Keratinocyte (primary cell): ENCODE results near the gene SAMD5. TPM values are rescaled to one million over a fixed set of nuclear protein-coding genes. Genes with fewer than 3 reads are reported as not detected.

Experiments
- DNase-seq: peaks from one replicate; pipeline ENCODE4 v3.0.0-alpha.2; 2011; ENCODE audit warnings: low read depth, missing footprints, low spot score
- FAIRE-seq: peaks from 2 replicates; lab custom pipeline; 2011; peaks lifted over from hg19 to GRCh38; lab: Jason Lieb, UNC
- H2AFZ ChIP-seq: 2 replicates; pipeline ENCODE4 v1.6.0; 2012; ENCODE audit warnings: low read length, control low read depth, inconsistent platforms; ENCODE audit not compliant: control insufficient read depth
- H3K27ac ChIP-seq: 2 replicates; pipeline ENCODE4 v1.5.1; 2011; ENCODE audit warnings: low read length; ENCODE audit not compliant: control insufficient read depth, insufficient read depth
- H3K27me3 ChIP-seq: 3 replicates; pipeline ENCODE4 v1.6.0; 2011; ENCODE audit warnings: low read length; ENCODE audit not compliant: control insufficient read depth, insufficient read depth; ENCODE audit errors: extremely low read depth
- H3K36me3 ChIP-seq, 2 experiments: 2 replicates in 1 of 2; 3 replicates in 1 of 2; pipeline ENCODE4 v1.5.1; 2011; ENCODE audit warnings: low read length in 2 of 2, mild to moderate bottlenecking in 1 of 2; ENCODE audit not compliant: control insufficient read depth in 2 of 2, insufficient read depth in 2 of 2; ENCODE audit errors: extremely low read depth in 1 of 2
- H3K4me1 ChIP-seq: 3 replicates; pipeline ENCODE4 v1.5.1; 2011; ENCODE audit warnings: low read length; ENCODE audit not compliant: control insufficient read depth, insufficient read depth; ENCODE audit errors: extremely low read depth
- H3K4me2 ChIP-seq: 3 replicates; pipeline ENCODE4 v1.6.0; 2011; ENCODE audit warnings: low read depth, low read length; ENCODE audit not compliant: control insufficient read depth, insufficient read depth; ENCODE audit errors: extremely low read depth
- H3K4me3 ChIP-seq, 3 experiments: fragments of 200-600 bp in 1 of 3; sonication (generic) in 1 of 3; 2 replicates in 2 of 3; 3 replicates in 1 of 3; pipeline ENCODE4 v1.5.1; 2011 to 2016; ENCODE audit warnings: low read length in 3 of 3, mild to moderate bottlenecking in 3 of 3, control low read depth in 2 of 3, inconsistent platforms in 1 of 3, low read depth in 1 of 3, mixed read lengths in 1 of 3, mixed run types in 1 of 3, moderate library complexity in 1 of 3; ENCODE audit not compliant: control insufficient read depth in 2 of 3, insufficient read depth in 2 of 3; ENCODE audit errors: extremely low read depth in 1 of 3
- H3K79me2 ChIP-seq: 2 replicates; pipeline ENCODE4 v1.6.0; 2012; ENCODE audit warnings: low read length; ENCODE audit not compliant: control insufficient read depth, insufficient read depth
- H3K9ac ChIP-seq: 3 replicates; pipeline ENCODE4 v1.6.0; 2011; ENCODE audit warnings: low read length; ENCODE audit not compliant: control insufficient read depth, insufficient read depth; ENCODE audit errors: extremely low read depth
- H3K9me1 ChIP-seq: 3 replicates; pipeline ENCODE4 v1.6.0; 2011; ENCODE audit warnings: low read length; ENCODE audit not compliant: control insufficient read depth, insufficient read depth; ENCODE audit errors: extremely low read depth
- H3K9me3 ChIP-seq: 2 replicates; pipeline ENCODE4 v1.5.1; 2012; ENCODE audit warnings: low read depth, low read length; ENCODE audit not compliant: control insufficient read depth
- H4K20me1 ChIP-seq: 3 replicates; pipeline ENCODE4 v1.6.0; 2011; ENCODE audit warnings: low read length; ENCODE audit not compliant: control insufficient read depth, insufficient read depth; ENCODE audit errors: extremely low read depth
- CTCF ChIP-seq, 3 experiments: IDR thresholded peaks in 1 of 3; conservative IDR thresholded peaks in 1 of 3; optimal IDR thresholded peaks in 1 of 3; 2 replicates in 2 of 3; 3 replicates in 1 of 3; pipeline versions ENCODE3 to v1.5.1; 2011; ENCODE audit warnings: low read length in 3 of 3, mild to moderate bottlenecking in 3 of 3, moderate library complexity in 2 of 3, control low read depth in 1 of 3, inconsistent platforms in 1 of 3; ENCODE audit not compliant: insufficient read depth in 2 of 3; ENCODE audit errors: extremely low read depth in 1 of 3
- EZH2 ChIP-seq: IDR thresholded peaks from one replicate; pipeline ENCODE4 v1.6.1; 2012; ENCODE audit warnings: inconsistent platforms, mild to moderate bottlenecking, low read length, moderate library complexity
- dilution Hi-C: fragments of 300-500 bp; cut with MboI; formaldehyde crosslinking; loops from one replicate; pipeline ENCODE4 v1.7.0; 2020; ENCODE audit warnings: low sequenced_read_pairs; ENCODE audit not compliant: extremely low pct_ligation_motif_present
- polyA plus RNA-seq, 5 experiments: library from polyadenylated mRNA; depleted of rRNA in 3 of 5; stranded (reverse) in 3 of 5; stranded (forward) in 1 of 5; unstranded in 1 of 5; fragments of >200 nt; gene quantifications; 1 replicate in 1 of 5; 2 replicates in 3 of 5; 3 replicates in 1 of 5; pipeline versions ENCODE4 v1.2.1 to v1.2.3, GENCODE V29; 2011 to 2012; ENCODE audit warnings: missing spikeins in 2 of 5, low read depth in 1 of 5, low replicate concordance in 1 of 5

Gene SAMD5
- polyA plus RNA-seq, 1 donor (not counting 4 experiments of a cell fraction or from before 2014, with no cell fraction given) = 1.2 TPM

GRCh38 chr6:147559006-147559405, 50.5 kb downstream of the SAMD5 start:
- TF ChIP-seq EZH2 (no peak), CTCF (optimal IDR thresholded peaks at IDR 0.05 in 1 of 3, IDR thresholded peaks at IDR 0.05 in 1 of 3, conservative IDR thresholded peaks at IDR 0.05 in 1 of 3; ENCODE audit: extremely low read depth in 1 of 3, insufficient read depth in 2 of 3, low read length in 3 of 3) (no peak)
- H4K20me1 ChIP-seq = no peaks in the 10 kb centered on the region
- no peak for FAIRE-seq
- no peak overlapping the region for H3K9ac ChIP-seq
- no peaks in the 10 kb centered on the region for H3K36me3 ChIP-seq
- DNase-seq = no peak
- H3K4me2 ChIP-seq = no peak overlapping the region
- no peaks in the 10 kb centered on the region for H3K9me3 ChIP-seq
- no peaks in the 10 kb centered on the region for H3K79me2 ChIP-seq
- no peaks in the 10 kb centered on the region for H3K9me1 ChIP-seq
- dilution Hi-C loops = no loop called here
- H3K27ac ChIP-seq = no peak overlapping the region
- H2AFZ ChIP-seq = no peak overlapping the region
- H3K4me1 ChIP-seq = no peaks in the 10 kb centered on the region
- H3K27me3 ChIP-seq = no peaks in the 10 kb centered on the region
- no peak overlapping the region for H3K4me3 ChIP-seq

- H3K9ac ChIP-seq = no peak overlapping the region
- no peak overlapping the region for H3K4me2 ChIP-seq
- H4K20me1 ChIP-seq = no peaks in the 10 kb centered on the region
- no peak overlapping the region for H3K4me3 ChIP-seq
- DNase-seq (no peak), FAIRE-seq (no peak)
- H3K27ac ChIP-seq = no peak overlapping the region
- no peaks in the 10 kb centered on the region for H3K79me2 ChIP-seq
- no peaks in the 10 kb centered on the region for H3K9me1 ChIP-seq
- dilution Hi-C loops = no loop called here
- no peak for TF ChIP-seq CTCF (optimal IDR thresholded peaks at IDR 0.05 in 1 of 3, IDR thresholded peaks at IDR 0.05 in 1 of 3, conservative IDR thresholded peaks at IDR 0.05 in 1 of 3; ENCODE audit: extremely low read depth in 1 of 3, insufficient read depth in 2 of 3, low read length in 3 of 3)
- TF ChIP-seq EZH2 = no peak
- H2AFZ ChIP-seq = no peak overlapping the region
- H3K9me3 ChIP-seq = no peaks in the 10 kb centered on the region
- H3K4me1 ChIP-seq = no peaks in the 10 kb centered on the region
- no peaks in the 10 kb centered on the region for H3K27me3 ChIP-seq
- no peaks in the 10 kb centered on the region for H3K36me3 ChIP-seq
Observed at GRCh38 chr6:147560670-147561069, 52.2 kb downstream of the SAMD5 start.
